ENCODE data around the gene WDFY1. TPM values are rescaled to one million over a fixed set of nuclear protein-coding genes. Genes with fewer than 3 reads are reported as not detected.

WDFY1 gene
- total RNA-seq, 1 donor from 2014 or later = 53.1 TPM

- Mint-ChIP-seq H3K9me3 (ENCODE audit: unreplicated experiment) (no peaks in the 10 kb centered on the region), H3K4me1 (ENCODE audit: unreplicated experiment) (no peaks in the 10 kb centered on the region), H3K36me3 (ENCODE audit: low read depth, unreplicated experiment) (peaks cover 11% of the 10 kb centered on the region), H3K27ac (ENCODE audit: unreplicated experiment) (no peak overlapping the region), H3K4me3 (ENCODE audit: unreplicated experiment) (no peak overlapping the region), H3K27me3 (ENCODE audit: unreplicated experiment) (no peaks in the 10 kb centered on the region)
- DNase-seq (ENCODE audit: low spot score) = no peak
- no peak for TF ChIP-seq CTCF (IDR thresholded peaks at IDR 0.05; ENCODE audit: unreplicated experiment)
Measured at GRCh38 chr2:223900066-223900465, 45.1 kb downstream of the WDFY1 start.

- no peak for DNase-seq (ENCODE audit: low spot score)
- Mint-ChIP-seq H3K27me3 (ENCODE audit: unreplicated experiment) (no peaks in the 10 kb centered on the region), H3K27ac (ENCODE audit: unreplicated experiment) (no peak overlapping the region), H3K4me1 (ENCODE audit: unreplicated experiment) (no peaks in the 10 kb centered on the region), H3K9me3 (ENCODE audit: unreplicated experiment) (no peaks in the 10 kb centered on the region), H3K36me3 (ENCODE audit: low read depth, unreplicated experiment) (peaks cover 11% of the 10 kb centered on the region), H3K4me3 (ENCODE audit: unreplicated experiment) (no peak overlapping the region)
- no peak for TF ChIP-seq CTCF (IDR thresholded peaks at IDR 0.05; ENCODE audit: unreplicated experiment)
Measured at GRCh38 chr2:223897669-223898330, 47.3 kb downstream of the WDFY1 start.

GRCh38 chr2:223896833-223897311 lies 48.3 kb downstream of the WDFY1 start:
- Mint-ChIP-seq H3K27ac (ENCODE audit: unreplicated experiment) (no peak overlapping the region), H3K9me3 (ENCODE audit: unreplicated experiment) (no peaks in the 10 kb centered on the region), H3K27me3 (ENCODE audit: unreplicated experiment) (no peaks in the 10 kb centered on the region), H3K4me3 (ENCODE audit: unreplicated experiment) (no peak overlapping the region), H3K4me1 (ENCODE audit: unreplicated experiment) (no peaks in the 10 kb centered on the region), H3K36me3 (ENCODE audit: low read depth, unreplicated experiment) (peaks cover 15% of the 10 kb centered on the region)
- no peak for TF ChIP-seq CTCF (IDR thresholded peaks at IDR 0.05; ENCODE audit: unreplicated experiment)
- no peak for DNase-seq (ENCODE audit: low spot score)

GRCh38 chr2:223894968-223895367 lies 50.2 kb downstream of the WDFY1 start:
- DNase-seq (ENCODE audit: low spot score) = no peak
- no peak overlapping the region for H3K4me3 Mint-ChIP-seq (ENCODE audit: unreplicated experiment)
- H3K4me1 Mint-ChIP-seq (ENCODE audit: unreplicated experiment) = no peaks in the 10 kb centered on the region
- peaks cover 10% of the 10 kb centered on the region for H3K36me3 Mint-ChIP-seq (ENCODE audit: low read depth, unreplicated experiment)
- H3K27me3 Mint-ChIP-seq (ENCODE audit: unreplicated experiment) = no peaks in the 10 kb centered on the region
- no peak overlapping the region for H3K27ac Mint-ChIP-seq (ENCODE audit: unreplicated experiment)
- H3K9me3 Mint-ChIP-seq (ENCODE audit: unreplicated experiment) = no peaks in the 10 kb centered on the region
- TF ChIP-seq CTCF (IDR thresholded peaks at IDR 0.05; ENCODE audit: unreplicated experiment) = no peak

- Mint-ChIP-seq H3K4me3 (ENCODE audit: unreplicated experiment) (no peak overlapping the region), H3K9me3 (ENCODE audit: unreplicated experiment) (no peaks in the 10 kb centered on the region), H3K27me3 (ENCODE audit: unreplicated experiment) (no peaks in the 10 kb centered on the region), H3K4me1 (ENCODE audit: unreplicated experiment) (no peaks in the 10 kb centered on the region), H3K36me3 (ENCODE audit: low read depth, unreplicated experiment) (peaks cover 19% of the 10 kb centered on the region), H3K27ac (ENCODE audit: unreplicated experiment) (no peak overlapping the region)
- no peak for TF ChIP-seq CTCF (IDR thresholded peaks at IDR 0.05; ENCODE audit: unreplicated experiment)
- DNase-seq (ENCODE audit: low spot score) = no peak
Measured at GRCh38 chr2:223894009-223894408, 51.1 kb downstream of the WDFY1 start.
